GM21825 (cell line): Measurements from ENCODE around the gene ITGB6.

ENCODE experiments used
- ATAC-seq: cut with Tn5 transposase; IDR thresholded peaks from one replicate; pipeline ENCODE4 v1.9.1; 2021; ENCODE audit warnings: mild to moderate bottlenecking, moderate library complexity; ENCODE audit not compliant: unreplicated experiment

The ITGB6 gene

DNA sequence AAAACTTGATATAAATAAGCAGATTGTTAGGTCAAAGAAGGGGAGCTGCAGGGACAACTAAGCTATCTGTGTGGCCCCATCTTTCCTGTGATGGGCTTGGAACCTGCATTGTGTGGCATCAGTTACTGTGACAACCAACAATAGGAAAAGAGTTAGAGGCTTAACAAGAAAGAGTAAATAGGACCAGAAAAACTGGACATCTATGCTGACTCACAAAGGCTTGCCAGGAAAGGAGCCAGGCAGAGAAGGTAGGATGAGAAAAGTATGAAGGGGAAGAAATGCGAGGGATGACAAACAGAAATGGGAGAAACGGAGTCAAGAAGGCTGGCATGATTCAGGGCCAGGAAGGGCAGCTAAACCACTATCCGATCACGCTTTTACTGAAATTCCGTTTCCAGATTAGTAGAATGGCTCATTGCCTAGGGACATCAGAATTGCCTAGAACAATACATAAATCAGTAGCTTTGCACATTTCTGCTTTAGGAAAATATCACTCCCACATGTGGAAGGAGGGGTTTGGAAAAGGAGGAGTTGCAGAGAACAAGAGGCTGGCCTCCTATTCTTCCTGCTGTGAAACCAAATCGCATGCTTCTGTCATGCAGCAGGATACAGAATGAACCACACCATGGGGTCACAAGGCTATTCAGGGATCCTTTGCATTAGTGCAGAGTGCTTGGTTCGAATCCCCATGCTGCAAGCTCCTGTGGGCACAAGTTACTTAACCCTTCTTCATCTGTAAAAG is 144.9 kb downstream of the ITGB6 start:
- no peak for ATAC-seq

DNA sequence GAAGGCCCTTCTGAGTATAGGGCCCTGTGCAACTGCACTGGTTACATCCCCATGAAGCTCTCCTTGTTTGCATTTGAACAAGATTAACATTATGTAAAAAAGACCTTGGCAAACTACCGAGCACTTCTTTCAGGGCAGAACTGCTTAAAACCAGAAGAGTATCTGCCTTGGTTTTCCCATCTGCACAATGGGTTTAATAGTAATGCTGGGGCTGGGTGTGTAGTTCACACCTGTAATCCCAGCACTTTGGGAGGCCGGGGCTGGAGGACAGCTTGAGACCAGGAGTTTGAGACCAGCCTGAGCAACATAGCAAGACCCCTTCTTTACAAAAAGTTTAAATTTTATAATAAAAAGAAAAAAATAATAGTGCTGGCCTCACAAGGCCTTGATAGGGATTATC is 146.1 kb downstream of the ITGB6 start:
- no peak for ATAC-seq

DNA sequence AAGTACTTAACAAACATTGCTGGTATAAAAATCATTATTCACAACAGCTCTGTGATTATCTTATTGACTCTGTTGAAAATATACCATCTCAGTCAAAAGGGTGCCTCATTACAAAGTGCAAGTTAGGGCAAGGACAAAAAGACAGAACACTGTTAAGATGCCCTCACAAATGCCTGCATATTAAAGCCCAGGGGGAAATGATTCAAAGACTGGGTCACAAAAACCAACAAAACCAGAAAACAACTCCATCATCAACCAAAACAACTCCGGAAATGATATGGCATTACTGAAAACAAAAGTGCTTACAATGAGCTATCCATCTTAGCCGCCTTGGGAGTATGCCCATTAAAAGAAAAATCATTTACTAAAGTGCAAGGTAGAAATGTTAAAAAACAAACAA is 147.5 kb downstream of the ITGB6 start:
- ATAC-seq: no peak

DNA sequence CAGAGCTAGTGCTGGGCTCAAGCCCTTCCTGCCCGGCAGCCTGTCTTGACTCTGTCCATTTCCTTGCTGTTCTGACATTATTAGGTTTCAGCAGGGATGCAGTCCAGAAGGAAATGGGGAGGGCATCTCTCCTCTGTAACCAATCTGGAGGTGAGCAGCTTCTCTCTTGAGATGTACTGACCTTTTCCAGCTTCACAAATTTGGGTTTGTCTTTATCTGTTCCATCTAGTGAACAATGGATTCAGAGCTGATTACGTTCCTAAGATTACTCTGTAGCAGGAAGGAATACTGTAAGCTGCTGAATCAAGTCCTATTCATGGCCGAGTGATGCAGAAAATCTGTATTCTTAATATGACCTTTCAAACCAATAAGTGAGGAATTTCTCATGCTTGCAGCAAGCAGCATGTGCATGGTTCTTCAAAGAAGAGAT is 148.7 kb downstream of the ITGB6 start:
- no peak for ATAC-seq

DNA sequence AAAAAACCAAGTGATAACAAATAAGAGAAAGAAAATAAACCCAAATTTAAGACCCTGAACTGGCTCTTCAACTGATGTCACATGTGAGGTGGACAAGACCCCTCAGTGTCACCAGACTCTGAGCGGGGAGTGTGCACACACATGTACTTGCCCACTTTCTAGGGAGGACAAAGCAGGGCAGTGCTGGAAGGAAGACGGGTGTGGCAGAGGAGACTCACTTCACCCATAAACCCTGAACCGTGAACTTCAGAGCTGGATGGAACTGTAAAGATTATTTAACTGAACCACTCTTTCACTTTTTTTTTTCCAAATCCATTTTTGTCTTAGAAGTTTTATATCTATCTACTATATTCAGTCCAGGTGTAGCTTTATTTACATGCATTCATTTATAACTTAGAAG is 149.9 kb downstream of the ITGB6 start:
- no peak for ATAC-seq
